Subcutaneous abdominal adipose tissue (tissue), 5 donors: ENCODE data around the gene KCNT1.

Source experiments
- H3K27ac ChIP-seq: one replicate; pipeline ENCODE4 v1.7.0; 2013; ENCODE audit warnings: low read depth, mild to moderate bottlenecking, inconsistent platforms, low read length, moderate library complexity
- H3K27me3 ChIP-seq, 5 donors: one replicate each; pipeline ENCODE4 v1.7.0; 2013; ENCODE audit warnings: low read length in 5 of 5, inconsistent platforms in 1 of 5; ENCODE audit not compliant: control insufficient read depth in 5 of 5, insufficient read depth in 4 of 5
- H3K36me3 ChIP-seq, 5 donors: one replicate each; pipeline ENCODE4 v1.7.0; 2013; ENCODE audit warnings: low read length in 5 of 5; ENCODE audit not compliant: control insufficient read depth in 5 of 5, insufficient read depth in 5 of 5
- H3K4me1 ChIP-seq, 5 donors: one replicate each; pipeline ENCODE4 v1.7.0; 2013; ENCODE audit warnings: low read length in 5 of 5, mild to moderate bottlenecking in 3 of 5, moderate library complexity in 1 of 5; ENCODE audit not compliant: control insufficient read depth in 5 of 5, insufficient read depth in 5 of 5
- H3K4me3 ChIP-seq, 5 donors: one replicate each; pipeline ENCODE4 v1.7.0; 2013; ENCODE audit warnings: low read length in 5 of 5, low read depth in 1 of 5
- H3K9ac ChIP-seq, 5 donors: one replicate each; pipeline ENCODE4 v1.7.0; 2013; ENCODE audit warnings: low read length in 5 of 5, mild to moderate bottlenecking in 4 of 5, moderate library complexity in 3 of 5
- H3K9me3 ChIP-seq, 5 donors: one replicate each; pipeline ENCODE4 v1.7.0; 2013; ENCODE audit warnings: low read length in 5 of 5; ENCODE audit not compliant: control insufficient read depth in 5 of 5
- donor health status: healthy.
- donor health status: healthy.
- donor health status: healthy.
- donor health status: healthy.
- donor health status: healthy.

The KCNT1 gene

GRCh38 chr9:135751501-135751900 is 49.5 kb downstream of the KCNT1 start:
- H3K4me3 ChIP-seq, result no peak overlapping the region
- no peaks in the 10 kb centered on the region for H3K4me1 ChIP-seq
- H3K27me3 ChIP-seq, result peaks cover 13 to 42% (median 16%) of the 10 kb centered on the region in 5 donors
- H3K27ac ChIP-seq, result no peak overlapping the region
- no peaks in the 10 kb centered on the region for H3K36me3 ChIP-seq
- H3K9ac ChIP-seq, result no peak overlapping the region
- peaks cover 0 to 13% (median 10%) of the 10 kb centered on the region in 5 donors for H3K9me3 ChIP-seq

GRCh38 chr9:135752281-135753204 is 50.6 kb downstream of the KCNT1 start:
- Histone ChIP-seq H3K4me1 (no peaks in the 10 kb centered on the region), H3K9ac (no peak overlapping the region), H3K36me3 (no peaks in the 10 kb centered on the region), H3K27me3 (peaks cover 10 to 37% (median 13%) of the 10 kb centered on the region in 5 donors), H3K9me3 (peaks cover 0 to 13% (median 10%) of the 10 kb centered on the region in 5 donors), H3K27ac (no peak overlapping the region), H3K4me3 (no peak overlapping the region)

GRCh38 chr9:135753391-135754105 is 51.6 kb downstream of the KCNT1 start:
- Histone ChIP-seq H3K27ac (no peak overlapping the region), H3K27me3 (peaks cover 8 to 34% (median 11%) of the 10 kb centered on the region in 5 donors), H3K36me3 (no peaks in the 10 kb centered on the region), H3K9ac (no peak overlapping the region), H3K4me3 (no peak overlapping the region), H3K9me3 (peaks cover 0 to 13% (median 10%) of the 10 kb centered on the region in 5 donors), H3K4me1 (no peaks in the 10 kb centered on the region)

GRCh38 chr9:135756576-135756975 is 54.6 kb downstream of the KCNT1 start:
- Histone ChIP-seq H3K9ac (no peak overlapping the region), H3K36me3 (no peaks in the 10 kb centered on the region), H3K27ac (no peak overlapping the region), H3K4me1 (no peaks in the 10 kb centered on the region), H3K9me3 (peaks cover 0 to 13% (median 10%) of the 10 kb centered on the region in 5 donors), H3K4me3 (no peak overlapping the region), H3K27me3 (peaks cover 3 to 24% (median 10%) of the 10 kb centered on the region in 5 donors)

DNA sequence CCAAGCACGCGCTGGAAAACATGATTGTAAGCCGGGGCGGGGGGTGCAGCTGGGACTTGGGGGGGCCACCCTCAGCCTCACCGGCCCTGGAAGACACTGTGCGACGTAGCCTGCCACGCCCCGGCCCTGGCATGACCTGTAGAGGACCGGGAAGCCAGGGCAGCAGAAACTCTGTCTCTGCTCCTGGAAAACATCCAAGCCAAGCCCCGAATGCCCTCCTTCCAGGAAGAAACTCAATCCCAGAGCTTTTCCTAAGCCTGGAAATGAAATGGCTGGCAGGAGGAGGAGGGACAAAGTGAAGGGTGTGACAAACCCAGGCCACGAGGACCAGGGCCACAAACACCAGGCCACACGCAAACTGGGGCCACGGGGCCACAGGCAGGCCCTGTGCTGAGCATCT is 55.4 kb downstream of the KCNT1 start:
- no peaks in the 10 kb centered on the region for H3K4me1 ChIP-seq
- H3K27ac ChIP-seq, result no peak overlapping the region
- H3K36me3 ChIP-seq, result no peaks in the 10 kb centered on the region
- no peak overlapping the region for H3K4me3 ChIP-seq
- H3K27me3 ChIP-seq, result peaks cover 3 to 25% (median 10%) of the 10 kb centered on the region in 5 donors
- H3K9ac ChIP-seq, result no peak overlapping the region
- peaks cover 0 to 13% (median 10%) of the 10 kb centered on the region in 5 donors for H3K9me3 ChIP-seq

- Histone ChIP-seq H3K27me3 (peaks cover 3 to 27% (median 10%) of the 10 kb centered on the region in 5 donors), H3K9ac (no peak overlapping the region), H3K4me1 (no peaks in the 10 kb centered on the region), H3K9me3 (peaks cover 0 to 13% (median 10%) of the 10 kb centered on the region in 5 donors), H3K36me3 (no peaks in the 10 kb centered on the region), H3K27ac (no peak overlapping the region), H3K4me3 (no peak overlapping the region)
Measured at GRCh38 chr9:135758056-135758455, 56.1 kb downstream of the KCNT1 start.

DNA sequence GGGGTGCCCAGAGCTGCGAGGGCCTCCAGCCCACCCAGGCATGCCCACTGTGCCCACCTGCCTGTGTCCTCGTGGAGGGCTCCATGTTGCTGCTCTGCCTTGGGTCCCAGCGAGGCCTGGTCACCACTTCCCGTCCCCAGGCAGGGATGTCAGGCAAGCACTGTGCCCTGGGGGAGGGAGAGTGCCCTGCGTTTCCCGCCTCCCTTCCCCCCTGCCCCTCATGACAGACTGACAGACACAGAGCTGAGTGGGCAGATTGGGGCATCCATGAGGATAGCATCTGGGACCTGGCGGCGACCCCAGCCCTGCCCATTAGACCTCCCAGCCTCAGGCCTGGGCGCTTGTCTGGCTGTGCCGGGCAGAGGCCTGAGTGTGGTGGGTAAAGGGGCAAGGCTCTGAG is 56.9 kb downstream of the KCNT1 start:
- Histone ChIP-seq H3K9me3 (peaks cover 0 to 13% (median 10%) of the 10 kb centered on the region in 5 donors), H3K4me3 (no peak overlapping the region), H3K27me3 (peaks cover 3 to 24% (median 10%) of the 10 kb centered on the region in 5 donors), H3K36me3 (no peaks in the 10 kb centered on the region), H3K4me1 (no peaks in the 10 kb centered on the region), H3K27ac (no peak overlapping the region), H3K9ac (no peak overlapping the region)

- H3K27me3 ChIP-seq, result peaks cover 0 to 23% (median 8%) of the 10 kb centered on the region in 5 donors
- no peaks in the 10 kb centered on the region for H3K36me3 ChIP-seq
- H3K9ac ChIP-seq, result no peak overlapping the region
- no peak overlapping the region for H3K27ac ChIP-seq
- H3K9me3 ChIP-seq, result peaks cover 0 to 13% (median 10%) of the 10 kb centered on the region in 5 donors
- H3K4me3 ChIP-seq, result no peak overlapping the region
- no peaks in the 10 kb centered on the region for H3K4me1 ChIP-seq
Measured at GRCh38 chr9:135759676-135760300, 57.8 kb downstream of the KCNT1 start.

DNA sequence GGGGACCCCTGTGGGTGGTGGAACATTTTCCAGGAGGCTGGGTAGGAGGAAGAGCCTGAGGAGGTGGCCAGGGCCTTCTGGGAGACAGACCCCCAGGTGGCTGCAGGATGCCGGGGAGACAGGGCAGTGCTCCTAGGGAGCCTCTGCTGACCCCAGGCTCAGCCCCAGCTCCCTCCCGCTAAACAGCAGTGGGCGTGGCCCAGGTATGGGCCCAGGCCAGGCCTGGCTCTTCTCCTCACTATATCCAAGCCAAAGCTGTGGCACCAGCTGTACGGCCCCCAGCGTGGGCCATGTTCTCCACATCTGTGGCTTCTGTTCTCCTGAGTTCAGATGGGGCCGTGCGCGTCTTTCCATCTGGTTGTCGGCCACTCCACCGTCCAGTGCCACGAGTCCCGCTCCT is 58.5 kb downstream of the KCNT1 start:
- Histone ChIP-seq H3K27ac (no peak overlapping the region), H3K36me3 (no peaks in the 10 kb centered on the region), H3K4me1 (no peaks in the 10 kb centered on the region), H3K27me3 (peaks cover 0 to 18% (median 5%) of the 10 kb centered on the region in 5 donors), H3K9me3 (peaks cover 0 to 16% (median 5%) of the 10 kb centered on the region in 5 donors), H3K9ac (no peak overlapping the region), H3K4me3 (no peak overlapping the region)
